HG03280 (cell line): ENCODE data around the gene TTC14.

Experiments
- ATAC-seq: cut with Tn5 transposase; IDR thresholded peaks from one replicate; pipeline ENCODE4 v1.9.1; 2021; ENCODE audit warnings: mild to moderate bottlenecking, moderate library complexity; ENCODE audit not compliant: unreplicated experiment

Gene TTC14

GRCh38 chr3:180631317-180631716 is 29.4 kb downstream of the TTC14 start:
- no peak for ATAC-seq

GRCh38 chr3:180633722-180634121 is 31.8 kb downstream of the TTC14 start:
- no peak for ATAC-seq

- no peak for ATAC-seq
These were observed 39.0 kb downstream of the TTC14 start for GRCh38 chr3:180640987-180641386.

- peak; percentile 58 for ATAC-seq
These were observed 44.3 kb downstream of the TTC14 start for GRCh38 chr3:180646187-180646790.

- ATAC-seq, result no peak
These were observed 54.4 kb downstream of the TTC14 start for GRCh38 chr3:180656406-180656805.

- no peak for ATAC-seq
These were observed 55.1 kb downstream of the TTC14 start for GRCh38 chr3:180657094-180657493.
